ENCODE measurements around the gene STRN4. TPM values are rescaled to one million over a fixed set of nuclear protein-coding genes. Genes with fewer than 3 reads are reported as not detected.

The STRN4 gene
- total RNA-seq = 100 to 1,000 TPM in 1 of 4 donors, 10 to 100 TPM in 3; 55.1 to 109 (median 81.8) TPM

GRCh38 chr19:46746281-46747057 is at the start of gene STRN4:
Gene STRN4 (minus strand): TSS chr19:46746450. CDS start chr19:46746430, 20 bp downstream.
- Histone ChIP-seq H3K9me3 (no peaks in the 10 kb centered on the region), H3K4me3 (peak within 1 kb of the TSS; percentile 76 to 99), H3K27me3 (no peaks in the 10 kb centered on the region), H3K36me3 (no peaks in the 10 kb centered on the region), H3K27ac (peak within 1 kb of the TSS; percentile 95 to 96), H3K4me1 (peaks cover 6% of the 10 kb centered on the region in 2 donors)
- peak in 1 of 2 donors; percentile 57 for DNase-seq
- TF ChIP-seq POLR2A (IDR thresholded peaks at IDR 0.05) (peak; percentile 37 to 77), CTCF (IDR thresholded peaks at IDR 0.05) (peak in 1 of 4 experiments; percentile 5)
- intact Hi-C loops (cut with DNase I; ENCODE audit: low total_unique reads) = no loop called here

- H3K9me3 ChIP-seq = no peaks in the 10 kb centered on the region
- H3K27ac ChIP-seq = no peak overlapping the region
- H3K27me3 ChIP-seq = no peaks in the 10 kb centered on the region
- H3K4me1 ChIP-seq = no peaks in the 10 kb centered on the region
- H3K4me3 ChIP-seq = no peak overlapping the region
- TF ChIP-seq POLR2A (IDR thresholded peaks at IDR 0.05) = no peak
- no peak for TF ChIP-seq CTCF (IDR thresholded peaks at IDR 0.05)
- intact Hi-C loops (cut with DNase I; ENCODE audit: low total_unique reads) = no loop called here
- DNase-seq = no peak
- H3K36me3 ChIP-seq = no peaks in the 10 kb centered on the region
These were observed 45.7 kb upstream of the STRN4 start for GRCh38 chr19:46791944-46792343.

GRCh38 chr19:46789371-46789770 is 43.1 kb upstream of the STRN4 start:
- Histone ChIP-seq H3K27ac (peak overlapping the region in 1 of 2 donors; percentile 92), H3K4me3 (no peak overlapping the region)
- TF ChIP-seq POLR2A (IDR thresholded peaks at IDR 0.05) = no peak
- no peak for TF ChIP-seq CTCF (IDR thresholded peaks at IDR 0.05)

GRCh38 chr19:46788968-46789338 is 42.7 kb upstream of the STRN4 start:
- TF ChIP-seq POLR2A (IDR thresholded peaks at IDR 0.05) (no peak), CTCF (IDR thresholded peaks at IDR 0.05) (no peak)
- H3K27me3 ChIP-seq = no peaks in the 10 kb centered on the region
- H3K27ac ChIP-seq = peak overlapping the region; percentile 8 to 92
- intact Hi-C loops (cut with DNase I; ENCODE audit: low total_unique reads) = loop anchor here (10.0 kb wide), 1 partner anchor 56 kb away; no protein-coding TSS in a partner anchor
- no peaks in the 10 kb centered on the region for H3K9me3 ChIP-seq
- DNase-seq = no peak
- H3K4me1 ChIP-seq = peaks cover 0 to 16% of the 10 kb centered on the region in 2 donors
- H3K36me3 ChIP-seq = no peaks in the 10 kb centered on the region
- H3K4me3 ChIP-seq = no peak overlapping the region

More at GRCh38 chr19:46789371-46789770, 43.1 kb upstream of the STRN4 start:
- Histone ChIP-seq H3K36me3 (no peaks in the 10 kb centered on the region), H3K4me1 (peaks cover 0 to 12% of the 10 kb centered on the region in 2 donors), H3K27me3 (no peaks in the 10 kb centered on the region), H3K9me3 (no peaks in the 10 kb centered on the region)
- DNase-seq = no peak
- intact Hi-C loops (cut with DNase I; ENCODE audit: low total_unique reads) = loop anchor here (10.0 kb wide), 1 partner anchor 55 kb away; no protein-coding TSS in a partner anchor

Measured in uterus (tissue), 4 donors.